Right renal pelvis (tissue), 4 donors: ENCODE data around the gene POU2F1. TPM values are rescaled to one million over a fixed set of nuclear protein-coding genes. Genes with fewer than 3 reads are reported as not detected.

Experiments
- DNase-seq, 4 donors: peaks; one replicate each; pipeline ENCODE4 v3.0.0-alpha.2; 2013; ENCODE audit warnings: low read depth in 4 of 4, low spot score in 3 of 4, missing footprints in 1 of 4
- polyA plus RNA-seq, 4 donors: library from polyadenylated mRNA; unstranded; fragments of 120-200 nt; gene quantifications; one replicate each; pipeline ENCODE4 v1.2.1, GENCODE V29; 2013; ENCODE audit not compliant: insufficient read length in 4 of 4

POU2F1 gene
- polyA plus RNA-seq, 4 donors, result 13.0 to 17.5 (median 16.0) TPM

DNA sequence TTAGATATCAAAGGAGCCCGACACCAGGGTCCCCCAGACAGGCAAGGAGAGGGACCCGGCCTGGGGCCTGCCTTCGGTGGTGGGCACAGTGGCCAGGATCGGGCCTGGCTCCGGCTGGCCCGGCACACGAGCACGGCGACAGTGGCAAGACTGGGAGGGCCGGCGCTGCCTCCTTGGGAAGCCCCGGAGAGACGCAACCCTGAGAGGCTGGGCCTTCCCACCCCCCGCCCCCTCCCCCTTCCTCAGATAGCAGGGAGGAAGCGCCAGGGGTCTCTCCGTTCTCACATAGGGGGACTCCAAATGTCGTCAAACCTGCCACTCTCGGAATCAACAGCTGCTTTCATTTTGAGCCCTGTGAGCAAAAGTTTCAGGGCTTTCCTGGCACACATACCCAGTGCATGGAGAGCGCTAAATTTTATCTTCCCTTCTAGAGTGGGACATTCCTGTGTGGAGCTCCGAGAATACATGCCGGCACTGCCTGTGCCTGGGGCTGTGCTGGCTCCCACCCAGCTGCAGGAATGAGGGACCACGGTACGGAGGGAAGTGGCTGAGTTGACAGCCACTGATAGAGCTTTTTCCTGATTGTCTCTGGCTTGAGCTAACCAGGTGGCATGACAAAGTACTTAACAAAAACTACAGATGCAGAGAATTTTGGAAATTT is 235.2 kb downstream of the POU2F1 start:
- DNase-seq, result no peak

DNA sequence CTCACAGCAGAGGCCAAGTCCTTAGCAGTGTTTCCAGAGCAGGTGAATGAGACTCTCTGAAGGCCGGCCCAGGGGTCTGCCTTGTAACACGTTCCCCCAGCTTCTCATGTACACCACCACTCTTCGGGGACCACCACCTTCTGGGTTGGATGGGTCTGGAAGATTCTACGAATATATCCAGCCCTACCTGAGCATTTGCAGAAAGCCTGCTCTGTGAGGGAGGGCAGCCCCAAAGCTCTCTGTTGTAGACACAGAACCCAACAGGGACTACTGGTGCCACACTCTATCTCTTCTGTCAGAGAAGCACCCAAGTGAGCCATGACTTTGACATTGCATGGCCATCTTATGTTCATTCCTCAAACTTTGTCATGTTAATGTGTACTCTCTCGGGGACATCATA is 235.8 kb downstream of the POU2F1 start:
- DNase-seq, result no peak

DNA sequence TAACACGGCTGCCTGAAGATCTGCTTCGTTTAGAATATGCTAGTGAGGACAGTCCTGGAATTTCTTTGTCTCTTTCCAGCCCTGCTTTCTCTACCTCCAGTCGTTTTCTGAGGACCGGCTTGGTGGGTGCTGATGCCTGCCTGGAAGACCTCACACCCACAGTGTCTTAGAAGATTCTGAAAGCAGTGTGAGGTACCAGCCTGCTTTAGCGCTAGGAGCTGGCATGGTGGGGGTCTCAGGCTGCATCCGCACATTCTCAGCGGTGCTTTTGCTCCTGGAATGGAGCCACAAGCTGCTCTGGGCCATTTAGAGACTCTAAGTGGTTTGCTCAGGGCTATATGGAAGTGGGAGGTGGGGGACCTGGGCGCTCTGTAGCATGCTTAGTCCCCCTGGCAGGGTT is 236.2 kb downstream of the POU2F1 start:
- DNase-seq, result no peak

DNA sequence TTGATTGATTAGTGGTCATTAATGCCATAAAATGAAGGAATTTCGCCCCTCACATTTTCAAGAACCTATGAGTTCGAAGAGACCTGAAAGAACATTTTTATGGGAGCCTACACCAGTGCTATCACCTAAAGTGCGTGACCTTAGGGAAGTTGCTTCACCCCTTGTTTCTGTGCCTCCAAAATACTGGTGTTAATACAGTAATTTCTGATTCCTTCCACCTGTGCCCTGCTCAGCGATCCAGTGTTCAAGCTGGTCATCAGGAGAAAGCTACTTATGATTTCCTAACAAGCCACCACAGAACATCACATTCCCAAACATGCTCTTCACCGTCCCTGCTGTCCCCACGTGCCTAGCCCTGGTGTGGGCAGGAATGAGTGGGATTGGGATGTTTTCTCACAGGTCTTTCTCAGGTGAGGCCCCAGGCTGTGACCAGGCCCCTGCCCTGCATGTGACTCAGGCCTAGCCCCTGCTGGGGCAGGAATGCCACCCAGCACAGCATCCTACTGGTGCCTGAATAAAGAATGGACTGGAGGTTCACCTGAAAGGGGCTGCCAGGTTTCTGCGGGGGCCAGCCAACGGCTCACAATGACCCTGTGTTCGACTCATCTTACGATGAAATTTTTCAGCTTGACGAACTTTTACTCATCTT is 237.4 kb downstream of the POU2F1 start:
- DNase-seq, result no peak

DNA sequence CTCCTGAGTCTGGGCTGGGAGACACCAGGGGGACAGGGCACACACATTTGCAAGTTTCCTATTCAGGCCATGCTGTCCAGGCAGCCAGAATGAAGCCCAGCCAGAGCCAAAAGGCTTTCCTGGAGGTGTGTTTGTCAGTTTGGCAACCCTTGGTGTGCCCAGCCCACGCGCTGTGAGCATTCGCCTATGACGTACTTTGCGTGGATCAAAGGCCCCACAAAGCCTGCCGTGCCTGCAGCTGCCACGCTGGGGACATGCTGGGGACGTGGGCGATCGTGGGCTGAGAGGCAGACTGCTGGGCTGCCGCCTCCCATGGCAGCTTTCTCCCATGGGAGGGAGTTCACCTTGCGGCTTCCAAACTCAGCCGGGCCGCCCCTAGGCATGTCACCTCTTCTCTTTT is 240.2 kb downstream of the POU2F1 start:
- DNase-seq, result no peak

DNA sequence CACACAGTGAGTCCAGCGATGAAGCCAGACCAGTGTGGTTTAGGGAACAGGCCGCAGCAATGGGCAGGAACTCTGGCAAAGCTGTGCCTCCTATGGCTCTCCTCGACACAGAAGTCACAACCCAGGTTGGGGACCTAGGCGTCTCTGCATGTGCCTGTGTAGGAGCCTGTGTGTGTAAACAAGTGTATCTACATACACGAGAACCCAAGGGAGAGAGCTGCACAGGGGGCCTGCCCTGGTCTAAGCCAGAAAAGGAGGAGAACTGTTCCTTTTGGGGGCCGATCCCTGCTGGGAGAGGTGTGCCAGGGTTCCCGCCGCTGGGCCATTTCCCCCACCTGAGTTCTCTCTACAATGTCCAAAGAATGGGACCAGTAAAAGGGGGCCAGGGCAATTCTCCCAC is 241.7 kb downstream of the POU2F1 start:
- no peak for DNase-seq

DNA sequence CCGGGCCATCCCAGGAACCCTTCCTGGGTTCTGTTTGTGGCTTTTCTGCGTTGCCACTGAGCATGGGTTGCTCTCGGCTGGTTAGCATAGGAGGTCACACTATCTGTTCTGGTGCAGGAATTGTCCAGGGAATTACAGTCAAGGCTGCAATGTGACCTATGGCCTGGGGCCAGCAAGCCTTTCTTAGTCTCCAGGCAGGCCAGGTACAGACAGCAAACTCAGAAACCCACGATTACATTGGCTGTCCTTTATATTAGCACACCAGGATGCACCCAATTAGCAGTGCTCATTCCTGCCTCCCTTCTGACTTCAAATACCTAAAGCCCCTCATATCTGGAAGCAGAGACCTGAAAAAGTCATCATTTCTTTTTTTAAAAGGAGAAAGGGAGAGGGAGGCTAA is 242.4 kb downstream of the POU2F1 start:
- DNase-seq, result no peak

DNA sequence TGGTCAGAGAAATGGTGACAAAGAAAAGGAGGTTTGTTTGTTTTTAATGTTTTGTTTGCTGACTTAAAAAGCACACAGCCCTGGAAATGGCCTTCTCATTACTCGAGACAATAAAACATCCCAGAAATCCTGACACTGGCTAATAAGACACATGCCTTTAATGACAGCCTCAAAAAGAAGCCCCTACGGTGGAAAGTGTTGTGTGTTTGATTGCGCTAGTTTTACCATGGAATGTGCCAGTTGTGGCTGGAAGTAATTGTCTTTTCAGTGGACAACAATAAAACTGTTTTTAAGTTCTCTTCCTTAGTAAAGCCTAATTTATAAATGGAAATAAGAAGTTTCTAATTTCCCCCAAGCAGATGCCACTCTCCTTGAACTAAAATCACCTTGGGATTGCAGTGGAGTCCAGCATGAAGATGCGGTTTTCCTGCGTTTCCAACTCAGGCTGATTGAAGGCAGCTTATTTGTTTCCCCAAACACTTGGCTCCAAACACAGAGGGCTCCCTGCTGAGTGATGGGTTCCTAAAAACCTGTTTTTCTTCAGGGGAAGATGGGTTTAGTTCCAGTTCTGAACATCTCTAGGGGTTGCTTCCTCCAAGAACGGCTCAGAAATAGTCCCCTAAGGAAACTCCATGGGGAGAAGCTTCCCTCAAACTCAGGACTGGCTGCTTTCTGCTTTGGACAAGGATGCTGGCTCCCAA is 243.3 kb downstream of the POU2F1 start:
- no peak for DNase-seq

DNA sequence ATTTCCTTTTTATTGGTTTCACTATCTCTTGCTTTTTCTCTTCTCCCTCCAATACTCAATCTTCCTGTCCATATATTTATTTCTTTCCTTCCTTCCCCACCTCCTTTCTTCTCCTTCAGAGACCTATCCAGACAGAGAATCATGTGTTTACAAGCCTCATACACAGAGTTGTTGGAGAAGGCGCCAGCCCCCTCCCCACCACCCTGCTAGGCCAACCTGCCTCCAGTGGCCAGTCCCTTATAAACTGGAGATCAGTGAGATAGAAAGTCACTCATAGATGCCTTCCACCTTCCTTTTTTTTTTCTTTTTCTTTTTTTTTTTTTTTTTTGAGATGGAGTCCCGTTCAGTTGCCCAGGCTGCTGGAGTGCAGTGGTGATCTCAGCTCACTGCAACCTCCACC is 244.3 kb downstream of the POU2F1 start:
- DNase-seq, result no peak

DNA sequence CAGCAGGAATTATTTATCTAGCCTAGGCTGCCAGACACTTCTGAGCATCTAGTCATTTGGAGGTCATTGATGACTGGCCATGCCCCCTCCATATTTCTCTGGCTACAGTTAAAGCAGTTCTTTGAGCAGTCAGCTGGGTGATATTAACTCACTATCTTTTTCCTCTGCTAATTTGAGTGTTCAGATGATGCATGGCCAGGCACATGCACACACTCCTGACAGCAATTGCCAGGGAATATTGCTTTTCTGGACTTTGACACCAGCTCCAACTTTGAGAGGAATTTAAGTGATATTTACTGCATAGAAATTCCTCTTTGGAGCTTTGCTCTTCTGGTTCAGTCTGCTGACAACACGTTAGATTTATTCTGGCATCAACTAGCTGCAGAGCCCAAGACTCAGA is 245.1 kb downstream of the POU2F1 start:
- no peak for DNase-seq

DNA sequence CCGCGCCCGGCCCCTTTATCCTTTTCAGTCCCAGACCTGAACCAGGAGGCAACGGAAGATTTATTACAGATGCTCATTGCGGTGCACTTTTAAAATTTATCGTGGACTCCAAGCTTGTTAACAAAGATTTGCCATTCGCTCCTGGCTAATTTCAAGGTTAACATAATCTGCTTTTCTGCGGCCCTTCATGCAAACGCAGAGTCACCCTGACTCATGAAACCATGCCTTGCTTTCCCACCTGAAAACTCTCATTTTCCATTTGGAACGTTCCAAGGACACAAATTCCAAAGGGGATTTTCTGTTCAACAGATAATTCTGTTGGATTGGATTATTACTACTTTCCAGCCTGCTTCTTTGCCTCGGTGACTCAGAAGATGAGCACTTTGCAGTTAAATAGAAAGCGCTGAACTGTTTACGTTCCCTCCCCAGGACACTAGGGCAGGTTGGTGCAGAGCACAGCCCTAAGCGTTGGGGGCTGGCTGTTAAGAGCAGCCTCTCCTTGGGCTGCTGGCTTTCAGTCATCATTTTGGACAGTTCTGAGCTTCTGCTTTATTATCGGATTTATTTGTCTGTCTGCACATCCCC is 246.5 kb downstream of the POU2F1 start:
- DNase-seq, result no peak

DNA sequence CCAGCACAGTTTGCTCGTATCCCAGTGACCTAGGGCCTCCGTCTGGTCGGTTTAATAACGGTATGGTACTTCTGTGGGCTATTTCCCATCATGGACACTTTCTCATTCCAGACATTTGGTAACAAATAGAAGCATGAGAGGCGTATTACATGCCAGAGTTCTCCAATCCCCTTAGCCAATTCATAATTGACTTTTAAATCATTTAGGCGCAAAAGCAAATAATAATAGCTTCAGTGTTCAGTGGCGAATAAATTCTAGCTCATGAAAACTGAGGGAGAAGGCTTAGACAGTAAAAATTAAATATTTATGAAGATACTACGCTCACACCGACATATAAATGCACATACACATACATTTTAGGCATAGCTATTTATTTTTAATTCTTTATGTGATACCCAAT is 247.1 kb downstream of the POU2F1 start:
- DNase-seq, result no peak

DNA sequence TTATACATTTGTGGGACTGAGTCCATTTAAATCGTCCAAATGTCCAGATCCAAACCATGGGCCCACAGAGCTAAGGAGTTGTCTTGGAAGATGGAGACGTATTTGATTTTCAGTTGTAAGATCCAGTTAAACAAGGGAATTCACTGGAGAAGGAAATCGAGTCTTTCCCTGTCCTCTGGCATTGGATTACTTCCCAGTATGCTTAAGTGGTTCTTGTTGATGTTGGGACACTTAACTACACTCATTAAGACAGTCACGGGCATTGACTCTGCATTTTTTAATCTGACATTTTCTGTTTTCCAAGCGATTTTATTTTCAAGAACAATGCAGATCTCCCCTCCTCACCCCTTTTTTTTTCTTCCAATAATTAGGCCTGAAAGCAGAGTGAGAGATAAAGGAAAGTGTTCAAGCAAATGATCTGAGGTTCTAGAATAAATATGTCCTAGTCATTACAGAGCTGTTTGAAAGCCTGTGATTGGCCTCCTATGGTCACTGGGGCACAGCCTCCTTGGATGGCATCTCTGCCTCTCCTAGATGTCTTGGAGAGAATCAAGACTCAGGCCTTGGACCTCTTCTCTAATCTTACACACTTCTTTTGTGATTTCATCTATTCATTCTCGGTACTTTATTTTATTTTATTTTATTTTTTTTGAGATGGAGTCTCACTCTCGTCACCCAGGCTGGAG is 248.7 kb downstream of the POU2F1 start:
- no peak for DNase-seq

DNA sequence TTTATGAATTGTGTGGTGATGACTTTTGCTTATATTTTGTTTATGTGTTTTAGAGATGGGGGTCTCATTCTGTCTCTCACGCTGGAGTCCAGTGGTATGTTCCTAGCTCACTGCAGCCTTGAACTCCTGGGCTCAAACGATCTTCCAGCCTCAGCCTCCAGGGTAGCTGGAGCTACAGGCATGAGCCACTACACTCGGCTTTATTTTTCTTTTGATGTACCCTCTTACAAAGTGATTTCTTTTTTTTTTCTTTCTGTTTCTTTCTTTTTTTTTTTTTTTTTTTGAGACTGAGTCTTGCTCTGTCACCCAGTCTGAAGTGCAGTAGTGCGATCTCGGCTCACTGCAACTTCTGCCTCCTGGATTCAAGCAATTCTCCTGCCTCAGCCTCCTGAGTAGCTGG is 250.9 kb downstream of the POU2F1 start:
- no peak for DNase-seq

DNA sequence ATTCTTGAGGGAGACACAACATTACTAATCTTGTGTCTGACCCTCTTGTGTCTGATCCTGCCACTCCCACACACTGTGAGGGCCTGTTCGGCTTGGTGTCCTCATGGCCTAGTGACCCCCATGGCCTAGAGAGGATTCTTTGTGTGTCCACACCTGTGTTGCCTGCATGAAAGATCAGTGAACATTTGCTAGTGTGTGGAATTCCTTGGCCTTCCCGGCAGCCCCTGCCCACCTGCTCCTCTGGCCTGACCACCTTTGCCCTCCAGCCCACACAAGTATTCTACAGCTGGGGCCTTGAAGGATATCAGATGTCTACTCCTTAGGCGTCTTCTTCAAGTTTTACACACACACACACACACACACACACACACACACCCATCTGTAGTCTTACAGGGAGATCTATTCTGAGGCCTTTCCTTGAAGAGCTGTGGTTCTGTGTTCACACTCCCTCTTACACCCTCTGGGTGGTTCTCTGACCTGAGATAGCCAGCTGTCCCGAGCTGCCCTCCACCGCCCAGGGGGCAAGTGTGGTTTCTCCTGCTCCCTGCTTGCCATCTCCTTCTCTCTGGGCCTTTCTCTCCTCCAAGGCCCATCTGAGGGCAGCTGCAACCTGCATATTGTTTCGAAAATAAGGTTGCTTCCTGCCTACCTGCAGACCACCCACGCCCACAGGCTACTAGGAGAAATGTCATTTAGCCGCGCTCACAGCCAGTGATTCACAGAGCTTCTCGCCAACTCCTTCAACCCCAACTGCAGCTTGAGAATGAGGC is 252.3 kb downstream of the POU2F1 start:
- DNase-seq, result no peak

DNA sequence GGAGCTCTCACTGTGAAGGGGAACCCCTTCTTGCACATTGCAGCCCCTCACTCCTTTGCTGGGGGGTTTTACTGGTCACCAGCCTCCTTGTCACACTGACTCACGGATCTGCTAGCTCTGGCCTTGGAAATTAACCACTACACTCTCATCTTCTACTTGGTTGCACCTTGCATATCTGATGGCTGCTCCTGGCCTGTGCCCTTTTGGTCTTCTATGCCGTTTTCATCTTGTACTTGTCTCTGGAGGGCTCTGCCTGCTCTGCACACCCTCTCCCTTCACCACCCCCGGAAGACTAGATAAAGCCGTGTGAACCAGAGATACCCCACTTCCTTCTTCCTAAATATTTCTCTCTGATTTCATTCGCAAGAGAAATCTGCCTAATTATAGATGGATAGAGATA is 253.1 kb downstream of the POU2F1 start:
- DNase-seq, result no peak

DNA sequence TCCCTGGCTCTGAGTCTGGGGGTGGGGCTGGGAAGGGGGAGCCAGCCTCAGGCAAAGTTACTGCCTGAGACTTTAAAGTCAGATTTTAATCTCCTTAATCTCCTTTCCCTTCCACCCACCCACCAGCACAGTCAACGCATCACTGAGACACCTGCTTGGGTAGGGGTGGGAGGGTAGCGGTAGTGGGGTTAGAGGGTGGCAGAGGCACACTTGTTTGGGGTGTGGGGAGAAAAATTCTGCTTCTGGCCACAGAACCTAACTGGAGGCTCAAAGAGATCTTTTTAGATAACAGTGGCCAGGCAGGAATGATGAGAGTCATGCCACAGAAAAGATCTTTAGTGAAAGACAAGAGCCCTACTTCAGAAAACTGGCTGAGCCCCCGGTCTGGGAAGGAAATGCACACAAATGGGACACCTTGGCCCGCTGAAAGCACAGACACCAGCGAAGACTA is 253.5 kb downstream of the POU2F1 start:
- DNase-seq, result no peak

DNA sequence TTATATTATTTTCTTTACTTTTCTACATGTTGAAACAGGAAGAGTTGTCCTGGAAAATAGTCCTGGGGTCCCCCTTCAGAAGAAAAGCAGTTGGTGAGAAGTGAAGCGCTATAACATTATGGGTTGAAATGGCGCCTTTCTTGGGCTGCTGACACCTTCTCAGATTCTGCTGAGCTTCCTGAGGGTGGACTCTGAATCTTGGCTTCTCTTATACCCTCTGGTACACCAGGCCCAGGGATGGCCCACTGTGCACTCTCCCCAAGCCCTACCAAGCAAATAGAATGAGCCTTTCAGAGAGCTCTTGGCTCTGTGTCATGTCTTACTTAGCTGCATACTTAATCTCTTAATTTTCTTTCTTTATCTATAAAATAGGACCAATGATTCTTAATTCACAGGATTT is 255.4 kb downstream of the POU2F1 start:
- DNase-seq, result no peak
